Midbrain (tissue), 1 donor: ENCODE measurements around the gene IFNA5.
A peak's percentile ranks its signal among the peaks of the same experiment; 100 is the strongest.

Experiments
- DNase-seq: peaks from one replicate; lab custom pipeline; 2025; lab: John Stamatoyannopoulos, UW

IFNA5 gene

DNA sequence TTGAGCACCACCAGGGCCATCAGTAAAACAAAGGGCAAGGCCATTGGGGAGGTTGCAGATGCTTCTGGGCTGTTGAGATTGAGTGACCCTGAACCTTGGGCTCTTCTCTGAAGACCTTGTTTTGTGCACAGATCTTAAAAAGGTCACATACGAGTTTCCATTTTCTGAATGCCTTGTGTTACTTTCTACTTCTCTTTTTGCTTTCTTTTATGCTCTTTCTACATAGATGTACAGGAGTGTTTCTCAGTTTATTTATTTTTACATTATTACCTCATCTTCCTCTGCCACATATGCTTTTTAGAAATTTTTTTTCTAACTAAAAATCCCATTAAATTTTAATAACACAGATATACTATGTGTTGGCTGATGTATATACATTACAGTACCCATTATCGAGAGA, at the start of gene IFNA5:
Gene IFNA5, minus strand, starts transcription at position 101 of the 400 bp plus-strand sequence. Its CDS starts 57 bp downstream, at position 44.
- no peak for DNase-seq

DNA sequence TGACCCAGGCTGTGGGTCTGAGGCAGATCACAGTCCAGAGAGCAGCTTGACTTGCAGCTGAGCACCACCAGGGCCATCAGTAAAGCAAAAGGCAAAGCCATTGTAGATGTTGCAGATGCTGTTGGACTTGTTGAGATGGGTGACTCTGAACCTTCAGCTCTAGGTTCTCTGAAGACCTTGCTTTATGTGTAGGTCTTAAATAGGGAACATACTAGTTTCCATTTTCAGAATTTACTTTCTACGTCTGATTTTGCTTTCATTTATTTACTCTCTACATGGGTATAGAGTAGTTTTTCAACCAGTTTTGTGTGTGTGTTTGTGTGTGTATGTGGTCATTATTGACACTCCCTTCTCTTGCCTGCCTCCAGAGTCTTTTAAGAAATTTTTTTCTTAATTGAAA, 45.7 kb upstream of the IFNA5 start, which contains the start of gene IFNA6:
Gene IFNA6, minus strand, starts transcription at position 101 of the 400 bp plus-strand sequence. Its CDS starts 0 bp downstream, at position 101.
- DNase-seq = no peak

DNA sequence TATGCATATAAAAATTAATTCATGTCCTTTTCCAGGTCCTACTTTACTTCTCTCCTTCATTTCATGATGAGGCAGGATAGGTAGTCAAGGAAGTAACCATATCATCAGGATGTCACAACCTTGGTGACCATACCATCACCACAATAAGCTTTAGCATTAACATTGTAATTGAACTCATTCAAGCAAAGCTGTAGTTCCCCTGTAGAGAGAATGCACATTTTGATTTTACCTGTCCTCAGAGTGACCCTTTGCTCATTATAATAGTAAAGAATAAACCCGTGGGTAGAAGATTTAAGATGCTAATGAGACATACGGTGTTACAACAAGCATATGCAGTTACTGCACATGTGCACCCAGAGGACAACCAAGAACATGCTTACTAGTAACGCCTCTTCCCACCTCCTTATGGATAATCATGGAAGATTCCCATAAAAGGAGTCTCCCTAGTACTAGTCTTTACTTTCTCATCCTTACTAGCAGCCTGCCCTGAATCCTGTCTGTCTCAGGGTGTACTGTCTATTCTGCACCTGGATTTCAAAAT, 43.4 kb upstream of the IFNA5 start:
- DNase-seq = no peak

DNA sequence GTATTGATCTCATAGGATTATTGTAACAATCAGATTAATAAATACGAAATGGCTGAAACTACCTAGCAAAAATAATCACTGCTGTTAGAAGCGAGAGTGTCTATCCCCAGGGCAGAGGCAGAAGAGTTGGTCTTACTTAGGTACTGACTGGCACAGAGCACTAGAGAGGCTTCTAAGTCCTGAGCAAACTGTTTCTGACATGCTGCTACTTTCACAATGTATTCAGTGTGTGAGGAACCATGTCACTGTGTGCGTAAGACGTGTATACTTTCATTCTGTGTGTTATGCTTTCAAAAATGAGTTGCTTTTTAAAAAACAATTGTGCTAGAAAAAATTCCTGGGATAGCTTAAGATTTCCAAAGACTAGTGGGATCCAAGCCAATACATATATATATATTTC, 35.6 kb upstream of the IFNA5 start:
- DNase-seq = no peak

DNA sequence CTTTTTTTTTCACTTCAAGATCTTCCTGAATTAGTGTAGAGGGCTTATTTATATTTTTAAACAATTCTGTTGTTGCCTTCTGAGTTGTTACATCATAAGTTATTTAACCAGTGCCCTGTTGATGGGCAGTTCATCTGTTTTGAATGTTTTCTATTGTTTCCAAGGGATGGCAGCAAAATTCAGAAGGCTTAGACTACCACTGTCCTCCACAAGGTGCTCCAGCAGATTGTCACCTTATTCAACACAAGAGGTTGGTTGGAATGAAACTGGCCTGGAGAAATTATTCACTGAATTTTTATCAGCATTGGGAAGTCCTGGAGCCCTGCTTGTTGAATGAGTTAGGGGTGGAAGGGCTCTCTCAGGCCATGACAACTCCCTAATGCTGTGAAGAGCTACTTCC, 31.3 kb upstream of the IFNA5 start:
- DNase-seq = no peak

DNA sequence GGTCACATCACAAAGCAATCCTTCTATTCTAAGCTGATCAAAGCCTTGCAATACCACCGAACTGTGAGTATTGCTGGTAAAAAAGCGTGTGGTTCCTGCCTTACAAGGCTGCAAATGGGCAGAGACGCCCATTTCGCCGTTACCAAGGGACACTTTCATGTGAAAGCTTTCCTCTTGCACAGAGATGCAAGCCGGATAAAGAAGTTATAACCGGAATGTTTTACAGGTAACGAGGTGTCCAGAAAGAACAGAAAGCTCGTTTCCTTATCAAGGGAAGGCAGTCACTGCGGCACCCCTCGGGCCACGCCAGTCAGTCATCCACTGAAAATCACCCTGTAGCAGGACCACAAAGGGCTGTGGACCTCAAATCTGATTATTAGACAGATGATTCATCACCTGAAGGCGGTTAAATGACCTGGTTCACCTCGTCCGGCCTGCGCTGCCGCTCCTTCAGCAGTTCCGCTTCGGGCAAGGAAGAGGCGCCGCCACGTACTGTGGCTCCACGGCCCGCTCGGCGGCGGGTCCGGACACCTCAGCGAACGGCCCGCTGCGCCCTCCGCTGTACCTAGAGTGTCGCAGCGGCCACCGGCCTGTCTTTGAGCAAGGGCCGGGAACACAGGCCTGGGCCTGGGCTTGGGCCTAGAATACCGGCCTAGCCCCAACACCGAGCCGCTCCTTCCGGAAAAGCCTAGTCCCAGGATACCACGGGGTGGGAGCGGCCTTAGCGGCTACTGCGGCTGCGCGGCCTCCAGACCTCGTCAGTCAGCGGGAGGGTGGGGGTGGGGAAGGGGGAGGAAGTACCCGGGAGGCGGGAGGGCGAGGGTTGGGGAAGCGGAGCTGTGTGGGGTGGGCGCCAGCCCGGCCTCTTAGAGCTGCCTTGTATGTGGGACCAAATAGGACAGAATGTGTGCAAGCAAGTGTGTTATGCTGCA, 29.9 kb upstream of the IFNA5 start, which contains the start of gene KLHL9:
Gene KLHL9, minus strand, starts transcription at position 704 of the 932 bp plus-strand sequence. Its CDS starts 545 bp downstream, at position 159.
- DNase-seq = peak; percentile 94

DNA sequence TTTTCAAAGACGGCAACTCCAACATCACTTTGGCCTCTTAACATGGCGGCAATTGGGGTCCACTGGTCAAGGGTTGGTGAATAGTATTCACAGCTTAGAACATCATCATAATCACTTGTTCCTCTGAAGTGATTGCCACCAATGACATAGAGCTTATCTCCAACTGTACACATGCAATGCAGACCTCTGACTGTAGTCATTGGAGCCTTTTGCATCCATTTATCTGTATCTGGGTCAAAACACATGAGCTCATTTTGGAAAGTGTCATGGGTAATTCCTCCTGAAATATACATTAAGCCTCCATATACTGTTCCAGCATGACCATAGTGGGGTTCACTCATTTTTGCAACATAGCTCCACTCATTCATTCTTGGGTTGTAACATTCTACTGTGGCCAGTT, 28.1 kb upstream of the IFNA5 start:
- DNase-seq = no peak

DNA sequence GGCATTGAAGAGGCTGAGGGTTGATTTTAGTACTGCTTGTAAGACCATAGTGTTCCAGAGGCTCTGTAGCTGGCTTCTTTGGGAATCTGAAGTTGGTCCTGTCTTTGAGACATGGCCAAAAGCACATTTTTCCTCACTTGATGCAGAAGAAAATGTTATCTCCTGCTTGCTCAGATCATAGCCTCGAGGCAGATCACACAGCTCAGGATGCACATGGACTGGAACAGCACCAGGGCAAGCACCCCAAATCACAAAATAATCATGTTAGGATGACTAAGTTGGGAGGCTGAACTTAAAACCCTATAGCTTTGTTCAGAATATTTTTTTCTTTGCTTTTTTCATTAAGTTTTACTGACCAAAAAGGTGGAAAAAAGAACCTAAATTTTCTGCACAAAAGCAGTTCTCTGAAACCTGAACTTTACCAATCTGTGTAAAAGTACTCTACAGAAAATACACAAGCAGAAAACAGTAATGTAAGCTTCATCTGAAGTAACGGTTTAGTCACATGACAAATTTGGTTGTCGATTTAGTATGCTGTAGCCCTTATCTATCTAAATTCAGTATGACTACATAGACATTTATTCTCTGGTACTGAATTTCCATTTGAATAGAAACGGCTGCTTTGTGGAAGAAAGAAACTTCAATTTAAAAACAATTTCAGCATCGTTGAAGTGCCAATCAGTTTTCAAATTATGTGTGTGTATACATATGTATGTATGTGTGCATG, 26.7 kb upstream of the IFNA5 start:
- DNase-seq = no peak

DNA sequence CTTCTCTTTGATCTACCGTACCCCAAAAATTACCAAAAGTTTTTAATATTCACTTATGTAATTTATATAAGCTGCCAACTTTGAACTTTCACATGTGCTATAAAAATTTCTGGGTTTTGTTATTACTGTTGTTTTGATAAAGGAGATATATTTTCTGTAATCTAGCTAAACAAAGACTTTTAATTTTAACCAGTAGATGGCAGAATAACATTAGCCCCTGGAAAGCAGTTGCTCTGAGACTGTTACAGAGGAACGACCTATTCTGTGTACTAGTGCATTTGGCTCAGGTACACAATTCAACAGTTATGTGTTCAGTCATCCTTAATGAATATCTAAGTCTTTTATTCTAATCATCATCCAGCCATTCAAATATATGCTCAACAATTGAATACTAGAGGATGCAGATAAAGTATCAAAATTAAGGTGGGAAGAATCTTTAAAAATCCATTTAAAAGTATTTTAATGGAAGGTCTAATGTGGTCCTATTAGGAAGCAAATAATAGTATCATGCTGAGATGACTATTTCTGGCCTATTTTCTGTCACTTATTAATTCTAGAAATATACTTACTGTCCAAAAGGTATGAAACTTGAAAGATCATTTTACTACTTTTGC, 21.5 kb upstream of the IFNA5 start:
- DNase-seq = peak; percentile 71

DNA sequence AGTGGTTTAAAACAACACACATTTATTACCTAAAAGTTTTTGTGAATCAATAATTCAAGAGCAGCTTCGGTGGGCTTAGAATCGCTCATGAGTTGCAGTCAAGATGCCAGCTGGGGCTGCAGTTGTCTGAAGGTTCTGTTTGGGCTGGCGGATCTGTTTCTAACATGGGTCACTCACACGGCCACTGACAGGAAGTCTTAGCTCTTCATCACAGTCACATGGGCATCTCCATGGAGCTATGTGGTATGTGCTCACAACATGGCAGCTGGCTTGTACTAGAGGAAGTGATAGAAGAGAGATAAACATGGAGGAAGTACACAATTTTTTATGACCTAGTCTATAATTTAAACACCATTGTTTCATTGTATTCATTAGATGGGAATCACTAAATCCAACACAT, 18.9 kb upstream of the IFNA5 start:
- DNase-seq = no peak

DNA sequence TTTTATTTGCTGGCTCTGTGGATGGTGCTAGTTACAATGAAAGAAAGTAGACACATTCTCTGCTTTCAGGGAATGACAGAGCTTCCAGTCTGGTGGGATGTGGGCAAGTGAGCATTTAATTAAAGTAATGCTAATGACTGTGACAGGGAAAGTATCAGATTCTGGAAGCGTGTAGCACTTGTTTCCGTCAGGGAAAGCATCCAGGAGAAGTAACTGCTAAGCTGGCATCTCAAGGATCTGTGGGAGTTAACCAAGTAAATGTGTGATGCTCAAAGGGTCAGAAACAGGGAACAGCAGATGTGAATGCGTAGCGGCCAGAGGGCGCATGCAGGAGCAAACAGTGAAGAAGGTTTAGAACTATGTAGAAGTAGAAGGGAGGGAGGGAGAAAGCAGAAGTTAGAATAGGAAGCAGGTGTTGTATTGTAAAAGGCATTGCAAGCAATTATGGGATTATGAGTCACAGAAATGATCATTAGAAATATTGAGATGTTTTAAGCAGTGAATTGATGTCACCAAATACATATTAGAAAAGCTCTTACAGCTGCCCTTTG, 17.9 kb upstream of the IFNA5 start:
- DNase-seq = no peak

DNA sequence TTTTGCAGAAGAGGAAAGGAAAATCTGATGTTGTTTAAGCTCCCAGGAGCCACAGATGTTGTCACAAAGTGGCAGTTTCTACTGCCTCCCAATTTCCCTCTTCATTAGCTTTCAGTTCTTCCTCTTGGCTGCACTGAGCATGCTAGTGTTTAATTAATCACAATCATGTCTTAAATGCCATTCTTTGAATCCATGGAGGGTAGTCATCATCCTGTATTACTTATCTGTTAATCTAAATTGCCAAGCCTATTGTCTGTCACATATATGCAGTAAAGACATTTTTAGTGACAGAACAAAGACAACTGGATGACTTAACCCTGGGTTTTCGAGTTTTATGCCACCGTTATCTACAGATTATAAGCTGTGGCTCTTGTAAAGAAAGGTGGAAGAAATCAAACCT, 15.4 kb upstream of the IFNA5 start:
- DNase-seq = no peak

DNA sequence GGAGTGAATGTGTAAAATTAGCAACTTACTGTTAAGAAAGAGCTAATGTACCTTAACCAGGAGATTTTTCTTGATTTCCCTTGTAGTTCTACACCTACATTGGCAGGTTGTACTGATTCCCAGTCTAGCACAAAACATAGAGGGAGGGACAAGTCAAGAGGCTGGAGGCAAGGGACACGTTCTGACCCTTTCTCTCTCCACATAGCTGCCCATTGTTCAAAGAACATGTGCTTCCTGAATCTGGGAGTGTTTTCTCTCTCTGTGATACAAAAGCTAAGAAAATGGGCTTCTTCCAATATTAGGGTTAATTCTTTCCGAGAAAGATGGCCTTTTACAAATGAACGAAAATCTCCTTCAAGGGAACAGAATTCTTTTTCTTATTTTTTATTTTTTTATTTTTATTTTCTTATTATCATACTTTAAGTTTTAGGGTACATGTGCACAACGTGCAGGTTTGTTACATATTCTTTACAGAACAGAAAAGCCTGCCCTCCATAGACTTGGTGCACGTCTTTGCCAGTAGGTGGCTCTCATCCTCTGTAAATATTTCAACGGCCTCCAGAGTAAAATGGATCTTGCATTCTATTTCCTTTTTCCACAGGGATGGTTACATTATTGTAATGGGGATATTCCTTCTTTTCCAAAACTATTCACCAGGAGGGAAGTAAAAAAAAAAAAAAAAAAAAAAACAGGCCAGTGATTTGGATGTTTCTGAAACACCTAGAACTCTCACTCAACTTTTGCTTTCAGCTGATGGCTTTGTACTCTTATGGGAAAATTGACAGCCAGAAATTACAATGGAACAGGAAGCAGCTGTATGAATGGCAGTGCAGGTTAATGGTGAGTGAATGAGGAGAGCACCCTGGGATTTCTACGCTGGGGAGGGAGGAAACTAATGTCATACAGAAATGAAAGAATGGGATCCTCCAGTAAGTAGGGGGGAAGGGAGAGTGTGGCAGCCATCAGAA, 13.1 kb upstream of the IFNA5 start:
- DNase-seq = peak; percentile 57

DNA sequence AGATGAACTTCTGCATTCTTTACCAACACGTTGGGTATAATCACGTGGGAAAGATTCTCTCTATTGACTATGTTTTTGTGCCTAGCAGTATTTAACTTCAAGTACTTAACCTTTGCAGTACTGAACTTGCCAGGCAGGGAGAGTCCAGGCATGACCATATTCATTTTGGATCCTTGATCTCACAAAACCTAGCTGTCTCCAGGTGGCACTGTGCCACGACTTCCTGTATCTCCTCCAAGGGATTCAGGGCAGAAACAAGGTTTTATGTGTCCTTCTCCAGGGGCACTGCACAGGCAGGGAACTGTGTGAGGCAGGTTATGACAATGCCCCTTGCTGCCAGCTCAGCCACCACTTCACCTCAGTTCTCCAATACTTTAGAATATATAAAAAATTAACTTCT, 11.7 kb upstream of the IFNA5 start:
- DNase-seq = no peak

DNA sequence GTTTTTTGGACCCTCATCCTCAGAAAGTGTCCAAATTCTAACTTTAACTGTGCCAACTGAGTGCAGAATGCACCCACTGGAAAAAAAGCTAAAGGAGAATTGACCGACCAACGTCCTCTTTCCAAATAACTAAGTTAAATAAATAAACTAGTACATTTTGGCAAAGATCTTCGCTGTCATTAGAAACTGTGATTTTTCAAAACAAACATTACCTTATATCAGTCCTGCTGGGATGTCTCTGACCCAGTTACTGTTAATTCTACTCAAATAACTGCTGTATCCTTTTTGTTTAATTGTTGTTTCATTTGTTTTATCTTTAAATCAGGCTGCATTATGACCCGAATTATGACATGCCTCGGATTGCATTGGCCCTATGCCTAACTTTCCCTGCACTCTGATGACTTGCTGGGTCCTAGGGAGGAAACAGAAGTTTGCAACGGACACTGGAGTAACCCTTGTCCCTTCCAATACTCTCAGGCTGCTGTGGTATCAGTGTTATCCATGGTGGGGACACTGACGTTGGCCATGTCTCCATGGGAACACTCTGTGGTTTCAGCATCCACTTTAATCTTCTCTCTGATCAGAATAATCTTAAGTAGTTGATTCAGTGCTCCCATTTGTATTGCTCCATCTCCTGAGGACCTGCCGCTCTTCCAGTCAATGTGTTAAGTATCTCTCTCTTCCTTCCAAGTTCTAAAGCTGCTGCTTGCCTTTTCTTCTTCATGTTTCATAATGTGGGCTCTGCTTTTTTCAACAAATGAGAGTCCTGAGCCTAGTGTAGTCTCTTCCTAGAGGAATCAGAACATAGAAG, 11.1 kb upstream of the IFNA5 start:
- DNase-seq = no peak

DNA sequence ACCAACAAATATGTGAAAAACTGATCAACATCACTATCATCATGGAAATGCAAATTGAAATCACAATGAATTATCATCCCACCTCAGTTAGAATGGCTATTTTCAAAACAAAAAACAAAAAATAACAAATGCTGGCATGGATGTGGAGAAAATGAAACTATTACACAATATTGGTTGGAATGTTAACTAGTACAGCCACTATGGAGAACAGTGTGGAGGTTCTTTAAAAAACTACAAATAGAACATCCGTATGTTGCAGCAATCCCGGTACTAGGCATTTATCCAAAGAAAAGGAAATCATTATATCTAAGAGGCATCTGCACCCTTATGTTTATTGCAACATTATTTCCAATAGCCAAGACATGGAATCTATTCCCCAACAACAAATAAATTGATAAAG, 9.0 kb upstream of the IFNA5 start:
- DNase-seq = no peak

DNA sequence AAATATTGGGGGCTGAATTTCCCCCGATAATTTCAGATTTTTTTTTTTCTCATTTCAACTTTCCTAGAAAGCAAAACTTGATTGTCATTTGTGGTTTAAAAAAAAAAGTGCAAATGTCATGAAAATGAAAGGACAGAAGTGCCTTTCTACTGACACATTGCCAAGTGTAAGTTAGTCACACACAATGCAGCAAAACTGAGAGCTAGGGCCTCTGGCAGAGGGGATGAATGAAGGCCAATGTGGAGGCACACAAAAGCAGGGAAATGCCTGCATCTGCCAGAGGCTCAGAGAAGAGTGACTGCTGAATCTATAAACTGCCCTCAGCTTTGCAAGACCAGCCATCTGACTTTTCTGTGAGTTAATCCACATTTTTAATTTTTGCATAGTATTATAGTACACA, 6.8 kb upstream of the IFNA5 start:
- DNase-seq = no peak

DNA sequence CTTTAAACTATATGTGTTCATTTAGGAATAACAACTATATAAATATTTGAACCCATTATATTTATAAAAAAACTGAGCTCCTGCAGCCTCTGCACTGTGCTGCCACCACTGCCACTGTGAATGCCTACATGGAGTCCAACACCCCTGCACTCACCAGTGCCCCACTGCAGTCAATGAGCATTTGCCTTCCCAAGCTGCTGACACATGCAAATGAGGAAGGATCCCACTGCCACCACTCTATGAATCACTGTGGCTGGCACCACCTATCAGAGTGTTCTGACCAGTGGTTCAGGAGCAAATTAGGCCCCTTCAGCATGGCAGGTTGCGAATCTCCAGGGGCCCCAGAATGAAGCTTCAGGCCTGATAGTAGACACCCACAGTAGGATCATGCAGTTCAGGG, 9.1 kb downstream of the IFNA5 start:
- no peak for DNase-seq

DNA sequence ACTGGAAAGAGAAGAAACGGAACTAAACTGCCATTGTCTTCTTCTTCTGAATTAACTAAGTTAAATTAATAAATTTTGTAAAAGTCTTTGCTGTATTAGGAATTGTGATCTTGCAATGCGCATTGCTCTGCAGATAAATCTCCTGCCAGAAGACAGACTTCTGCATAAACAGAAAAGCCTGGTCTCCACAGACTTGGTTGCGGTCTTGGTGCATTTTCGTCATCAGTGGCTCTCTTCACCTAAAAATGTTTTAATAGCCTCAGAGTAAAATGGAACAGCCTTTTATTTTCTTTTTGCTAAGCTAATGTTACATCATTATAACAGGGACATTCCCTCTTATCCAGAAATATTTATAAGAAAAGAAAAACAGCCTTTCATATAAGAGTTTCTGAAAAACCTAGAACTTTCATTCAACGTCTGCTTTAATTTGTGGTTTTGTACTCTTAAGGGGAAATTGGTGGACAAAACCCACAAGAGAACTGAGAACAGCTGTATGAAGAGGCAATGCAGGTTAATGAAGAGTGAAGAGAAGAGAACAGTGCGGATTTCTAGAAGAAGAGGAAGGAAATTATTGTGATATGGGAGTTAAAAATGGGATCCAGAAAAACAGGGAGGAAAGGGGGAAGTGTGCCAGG, 10.1 kb downstream of the IFNA5 start:
- no peak for DNase-seq
